Stimulated activated CD8-positive, alpha-beta memory T cell treated with anti-CD3 and anti-CD28 coated beads, Interleukin-2, amount 100 ng/mL, for 48 hours (primary cell): ENCODE measurements around the gene AP2A2.
"Not testable (repeated sequence)": the region's sequence is repeated elsewhere in the genome, so short reads cannot be mapped to it uniquely, and the experiment has no call there.

Source experiments
- DNase-seq, 2 donors: peaks; one replicate each; pipeline ENCODE4 v3.0.0-alpha.2; 2020; ENCODE audit warnings: low read depth in 2 of 2

The AP2A2 gene

GRCh38 chr11:954392-955153, 28.9 kb downstream of the AP2A2 start:
- DNase-seq, result no peak

DNA sequence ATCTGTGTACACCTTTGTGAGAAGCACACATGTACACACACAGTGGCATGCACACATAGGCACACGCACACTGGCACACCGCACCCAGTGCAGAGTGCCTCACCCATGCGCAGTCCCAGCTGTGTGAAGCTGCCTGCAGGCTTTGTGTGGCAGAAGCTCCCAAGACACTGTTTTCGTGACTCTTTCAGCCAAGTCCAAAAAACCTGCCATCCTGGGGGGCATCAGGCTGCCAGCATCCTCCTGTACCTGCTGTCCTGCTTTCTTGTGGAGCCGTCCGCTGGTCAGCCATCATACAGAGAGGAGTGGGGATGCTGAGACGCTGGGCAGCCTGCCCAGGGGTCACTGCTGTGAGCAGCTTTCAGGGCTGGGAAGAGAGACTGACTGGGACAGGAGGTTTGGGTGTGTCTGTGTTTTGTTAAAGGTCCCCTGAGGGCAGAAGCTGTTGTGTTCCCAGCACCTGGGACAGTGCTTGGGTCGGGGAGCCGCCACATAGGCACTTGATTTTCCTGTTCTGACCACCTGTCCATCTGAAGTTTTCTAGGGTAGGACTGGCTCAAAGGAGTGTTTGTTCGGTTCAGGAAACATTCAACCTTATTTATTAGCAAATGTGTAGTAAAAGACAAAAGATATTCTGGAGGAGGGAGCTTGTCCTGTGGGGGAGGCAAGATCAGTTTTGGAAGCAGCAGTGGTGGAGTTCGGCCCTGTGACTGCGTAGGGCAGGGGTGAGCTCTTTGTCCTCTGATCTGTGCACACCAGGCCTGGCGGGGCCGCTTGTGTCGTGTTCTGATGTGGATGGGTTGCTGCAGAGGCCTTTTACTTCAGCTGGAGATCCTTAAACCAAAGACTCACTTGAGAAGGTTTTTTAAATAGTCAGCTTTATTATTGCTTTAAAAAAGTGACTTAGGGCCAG, 29.7 kb downstream of the AP2A2 start:
- no peak for DNase-seq

GRCh38 chr11:957212-957920, 31.7 kb downstream of the AP2A2 start:
- DNase-seq, result no peak

DNA sequence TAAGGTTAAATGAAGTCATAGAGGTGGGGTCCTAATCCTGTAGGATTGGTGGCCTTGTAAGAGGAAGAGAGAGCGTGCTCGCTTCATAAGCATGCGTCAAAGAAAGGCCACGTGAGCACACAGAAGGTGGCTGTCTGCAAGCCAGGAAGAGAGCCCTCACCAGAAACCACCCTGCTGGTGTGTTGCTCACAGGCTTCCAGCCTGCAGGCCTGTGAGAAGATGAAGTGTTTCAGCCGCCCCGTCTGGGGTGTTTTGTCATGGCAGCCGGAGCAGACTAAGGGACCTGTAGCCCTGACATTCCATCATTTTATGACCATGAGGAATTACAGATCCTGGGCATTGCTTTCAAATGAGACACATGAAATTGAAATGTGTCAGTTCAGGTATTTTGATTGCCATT, 32.4 kb downstream of the AP2A2 start:
- no peak for DNase-seq

DNA sequence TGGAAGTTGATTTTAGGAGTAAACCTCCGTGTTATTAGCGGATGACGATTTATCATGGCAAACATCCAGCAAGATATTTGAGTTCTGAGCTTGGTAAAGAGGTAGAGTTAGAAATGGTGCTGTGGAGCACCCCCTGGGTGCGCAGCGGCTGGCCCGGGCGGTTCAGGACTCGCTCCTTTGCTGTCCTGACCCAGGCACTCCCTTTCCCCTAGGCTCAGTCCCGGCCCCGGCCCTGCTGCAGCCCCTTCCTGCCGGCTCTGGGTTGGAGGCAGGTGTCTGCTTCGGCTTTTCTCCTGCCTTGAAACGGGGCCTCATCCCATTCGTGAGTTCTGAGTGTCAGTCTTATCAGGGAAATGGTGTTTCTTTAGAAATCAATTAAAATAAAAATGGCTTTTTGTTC, 33.4 kb downstream of the AP2A2 start:
- DNase-seq, result no peak

DNA sequence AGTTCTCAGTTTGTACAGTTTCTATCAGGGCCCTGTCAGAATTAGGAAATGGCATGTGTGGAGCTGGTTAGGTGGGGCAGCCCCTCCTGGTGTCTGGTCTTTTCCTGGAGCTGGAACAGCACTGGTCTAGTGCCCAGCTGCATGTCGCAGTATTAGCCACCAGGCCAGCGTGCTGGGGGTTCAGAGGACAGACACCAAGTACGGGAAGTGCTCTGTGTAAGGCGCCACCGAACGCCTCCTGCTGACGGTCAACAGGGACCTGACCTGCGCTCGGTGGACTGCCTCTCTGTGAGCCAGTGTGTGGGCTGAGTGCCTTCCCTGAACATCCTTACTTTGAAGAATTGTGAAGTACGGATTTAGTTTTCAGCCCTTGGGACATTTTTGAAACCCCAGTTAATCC, 33.9 kb downstream of the AP2A2 start:
- no peak for DNase-seq

- not testable (repeated sequence) for DNase-seq
Observed at GRCh38 chr11:961310-961920, 35.7 kb downstream of the AP2A2 start.

DNA sequence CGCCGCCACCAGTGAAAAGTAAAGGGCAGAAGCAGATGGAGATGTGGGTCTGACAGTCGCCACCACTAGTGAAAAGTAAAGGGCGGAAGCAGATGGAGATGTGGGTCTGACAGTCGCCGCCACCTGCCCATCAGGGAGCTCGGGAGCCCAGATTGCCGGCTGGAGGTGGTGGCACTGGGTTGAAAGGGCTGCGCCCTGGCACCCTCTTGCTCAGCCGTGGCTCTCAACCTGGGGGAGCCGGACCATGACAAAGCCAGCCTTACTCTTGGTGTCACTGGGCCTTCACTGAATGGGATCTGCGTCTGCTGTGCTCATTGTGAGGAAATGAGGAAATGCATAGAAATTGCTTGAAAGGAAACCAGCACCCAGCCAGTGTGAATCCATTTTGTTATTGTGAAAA, 36.3 kb downstream of the AP2A2 start:
- no peak for DNase-seq

- DNase-seq, result no peak
Observed at GRCh38 chr11:962688-963087, 37.0 kb downstream of the AP2A2 start.

GRCh38 chr11:963852-964251, 38.2 kb downstream of the AP2A2 start:
- no peak for DNase-seq

- DNase-seq, result no peak
Observed at GRCh38 chr11:965206-965775, 39.6 kb downstream of the AP2A2 start.

DNA sequence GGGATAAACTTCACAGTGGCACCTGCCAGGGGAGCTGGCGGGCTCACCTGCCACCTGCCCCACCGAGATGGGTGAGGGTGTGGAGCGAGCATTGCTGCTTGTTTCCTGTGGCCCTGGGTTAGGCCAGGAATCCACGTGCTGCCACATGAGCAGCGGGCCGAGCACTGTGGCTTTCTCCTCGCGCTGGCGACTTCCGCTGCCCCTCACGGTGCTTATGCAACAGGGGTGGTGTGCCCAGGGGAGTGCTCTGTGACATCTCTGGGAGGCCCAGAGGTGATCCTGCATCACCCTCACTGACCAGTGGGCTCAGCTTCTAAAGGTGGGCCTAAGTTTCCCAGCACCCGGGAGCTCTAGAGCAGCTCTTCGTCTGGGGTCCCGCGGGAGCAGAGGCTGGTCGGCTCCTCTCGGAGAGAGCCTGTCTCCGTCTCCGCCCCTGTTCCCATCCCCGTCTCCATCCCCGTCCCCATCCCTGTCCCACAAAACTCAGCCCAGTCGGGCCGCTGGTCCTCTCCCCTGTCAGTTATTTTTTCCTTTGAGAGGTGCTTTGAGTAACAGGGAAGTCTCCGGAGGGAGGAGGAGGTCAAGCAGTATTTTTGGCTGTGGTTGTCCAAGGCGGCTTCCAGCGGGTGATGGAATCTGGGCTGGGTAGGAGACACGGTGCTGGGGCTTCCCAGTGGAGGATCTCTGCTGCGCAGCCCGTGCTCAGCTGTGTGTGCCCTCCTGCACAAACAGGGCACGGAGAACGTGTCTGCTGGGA, 42.5 kb downstream of the AP2A2 start:
- DNase-seq, result no peak

GRCh38 chr11:968822-969221, 43.2 kb downstream of the AP2A2 start:
- DNase-seq, result no peak

- no peak for DNase-seq
Observed at GRCh38 chr11:969651-970205, 44.1 kb downstream of the AP2A2 start.

- no peak for DNase-seq
Observed at GRCh38 chr11:970319-970871, 44.7 kb downstream of the AP2A2 start.

- DNase-seq, result no peak
Observed at GRCh38 chr11:971092-971690, 45.5 kb downstream of the AP2A2 start.

DNA sequence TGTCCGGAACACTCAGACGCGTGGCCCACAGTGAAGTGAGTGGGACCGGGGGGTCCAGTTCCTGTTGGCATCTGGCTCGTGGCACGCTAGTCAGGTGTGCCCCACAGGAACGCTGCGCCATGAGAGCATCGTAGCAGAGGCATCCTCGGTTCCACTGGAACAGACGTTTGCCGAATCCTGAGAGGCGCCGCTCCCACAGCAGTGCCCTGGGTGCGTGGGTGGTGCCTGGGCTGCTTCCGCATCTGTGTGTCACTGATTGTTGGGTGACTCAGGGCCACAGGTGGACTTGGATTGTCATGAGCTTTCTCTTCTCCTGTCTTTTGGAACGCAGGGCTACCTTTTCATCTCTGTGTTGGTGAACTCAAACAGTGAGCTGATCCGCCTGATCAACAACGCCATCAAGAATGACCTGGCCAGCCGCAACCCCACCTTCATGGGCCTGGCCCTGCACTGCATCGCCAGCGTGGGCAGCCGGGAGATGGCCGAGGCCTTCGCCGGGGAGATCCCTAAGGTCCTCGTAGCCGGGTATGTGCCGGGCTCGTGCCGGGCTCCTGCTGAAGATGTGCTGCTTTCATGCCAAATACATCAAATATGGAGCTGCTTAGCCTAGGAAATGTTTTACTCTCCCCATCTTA, 46.2 kb downstream of the AP2A2 start:
- DNase-seq, result no peak

DNA sequence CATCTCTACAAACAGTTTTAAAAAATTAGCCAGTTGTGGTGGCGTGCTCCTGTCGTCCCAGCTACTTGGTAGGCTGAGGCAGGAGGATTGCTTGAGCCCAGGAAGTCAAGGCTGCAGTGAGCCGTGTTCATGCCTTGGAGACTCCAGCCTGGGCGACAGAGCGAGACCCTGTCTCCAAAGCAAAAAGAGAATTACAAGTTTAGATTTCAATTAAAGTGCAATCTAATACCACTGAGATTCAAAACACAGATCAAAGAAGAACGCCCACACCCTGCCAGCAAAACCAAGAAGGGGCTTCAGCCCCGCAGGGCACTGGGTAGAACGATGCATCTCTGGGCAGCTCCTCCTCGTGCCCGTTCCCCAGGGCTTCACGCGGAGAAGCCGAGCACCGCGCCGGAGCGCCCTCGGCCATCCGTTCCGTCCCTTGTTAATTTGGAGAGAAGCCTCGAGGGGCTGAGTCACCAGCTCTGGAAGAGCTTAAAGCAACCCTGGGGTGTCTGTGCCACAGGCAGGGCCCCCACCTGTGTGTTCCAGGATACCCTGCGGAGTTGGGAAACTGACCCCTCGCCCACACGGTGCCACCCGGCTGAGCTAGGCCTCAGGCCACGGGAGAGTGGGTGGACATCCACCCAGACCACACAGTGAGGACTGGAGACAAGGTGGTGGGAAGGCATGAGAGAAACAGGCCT, 47.0 kb downstream of the AP2A2 start:
- DNase-seq, result no peak

- no peak for DNase-seq
Observed at GRCh38 chr11:973237-973636, 47.6 kb downstream of the AP2A2 start.
